Measurements from ENCODE around the gene NPAS1. TPM values are rescaled to one million over a fixed set of nuclear protein-coding genes. Genes with fewer than 3 reads are reported as not detected.

Gene NPAS1
- polyA plus RNA-seq, 1 donor from 2014 or later, result not detected

DNA sequence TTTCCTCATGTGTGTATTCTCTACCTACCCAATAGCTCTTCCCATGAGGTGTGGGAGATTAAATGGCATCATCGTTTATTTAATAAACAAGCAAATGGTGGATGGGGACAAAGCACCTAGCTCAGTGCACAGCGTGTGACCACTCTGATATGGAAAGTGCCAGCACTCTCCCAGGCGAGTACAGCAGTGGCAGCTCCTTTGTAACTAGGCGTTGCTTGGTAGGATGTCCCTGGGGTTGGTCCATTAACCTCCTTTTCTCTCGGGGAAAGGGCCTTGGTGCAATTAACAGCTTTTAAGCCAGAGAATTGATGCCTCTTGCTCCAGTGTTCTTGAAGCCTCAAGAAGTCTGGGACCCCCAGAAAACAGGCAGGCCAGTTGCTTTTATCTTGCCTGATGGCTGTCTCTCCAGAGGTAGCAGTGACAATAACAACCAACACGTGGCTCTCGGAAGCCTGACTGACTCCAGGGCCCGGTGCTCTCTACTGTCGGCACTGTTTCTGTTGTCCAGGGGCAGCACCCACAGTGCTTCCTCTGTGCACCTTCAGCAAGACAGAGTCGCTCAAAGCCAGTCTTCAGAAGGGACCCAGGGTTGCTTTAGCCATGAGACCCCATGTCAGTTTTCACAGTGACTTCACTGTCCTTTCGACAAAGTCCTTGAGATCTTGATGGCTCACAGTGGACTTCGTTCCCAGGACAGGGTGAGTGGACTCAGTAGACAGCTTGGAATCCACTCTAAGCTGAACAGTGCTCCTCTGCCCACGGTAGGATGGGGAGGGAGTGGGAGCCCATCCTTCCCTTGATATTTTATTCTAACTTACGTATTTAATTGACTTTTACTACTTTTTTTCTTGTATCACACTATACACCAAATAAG is 33.9 kb upstream of the NPAS1 start:
- no peaks in the 10 kb centered on the region for H3K27me3 ChIP-seq (ENCODE audit: insufficient read depth, low read depth, low read length)
- H3K36me3 ChIP-seq (ENCODE audit: insufficient read depth, low read length), result no peaks in the 10 kb centered on the region
- H3F3A ChIP-seq (ENCODE audit: insufficient read depth, low read length, poor library complexity, severe bottlenecking), result no peaks in the 10 kb centered on the region
- H3K4me3 ChIP-seq (ENCODE audit: low read length), result no peak overlapping the region
- H3K27ac ChIP-seq (ENCODE audit: low read length), result peak overlapping the region; percentile 30
- peaks cover 9% of the 10 kb centered on the region for H3K79me2 ChIP-seq (replicated peaks; ENCODE audit: insufficient read depth, low read length)
- H3K4me2 ChIP-seq (ENCODE audit: low read length), result no peak overlapping the region
- H3K9me3 ChIP-seq (ENCODE audit: low read length), result no peaks in the 10 kb centered on the region
- TF ChIP-seq POLR2AphosphoS5 (IDR thresholded peaks at IDR 0.05) (no peak), EP300 (conservative IDR thresholded peaks at IDR 0.05; ENCODE audit: poor library complexity, severe bottlenecking) (no peak), SMC3 (conservative IDR thresholded peaks at IDR 0.05; ENCODE audit: poor library complexity) (no peak), EZH2 (IDR thresholded peaks at IDR 0.05; ENCODE audit: borderline replicate concordance, insufficient read depth, low read length, poor library complexity, severe bottlenecking) (no peak), RAD21 (conservative IDR thresholded peaks at IDR 0.05) (no peak), MXI1 (conservative IDR thresholded peaks at IDR 0.05; ENCODE audit: poor library complexity, severe bottlenecking) (no peak), TAF1 (IDR thresholded peaks at IDR 0.05; ENCODE audit: low read depth) (no peak)
- TF ChIP-seq, protein P1, sequence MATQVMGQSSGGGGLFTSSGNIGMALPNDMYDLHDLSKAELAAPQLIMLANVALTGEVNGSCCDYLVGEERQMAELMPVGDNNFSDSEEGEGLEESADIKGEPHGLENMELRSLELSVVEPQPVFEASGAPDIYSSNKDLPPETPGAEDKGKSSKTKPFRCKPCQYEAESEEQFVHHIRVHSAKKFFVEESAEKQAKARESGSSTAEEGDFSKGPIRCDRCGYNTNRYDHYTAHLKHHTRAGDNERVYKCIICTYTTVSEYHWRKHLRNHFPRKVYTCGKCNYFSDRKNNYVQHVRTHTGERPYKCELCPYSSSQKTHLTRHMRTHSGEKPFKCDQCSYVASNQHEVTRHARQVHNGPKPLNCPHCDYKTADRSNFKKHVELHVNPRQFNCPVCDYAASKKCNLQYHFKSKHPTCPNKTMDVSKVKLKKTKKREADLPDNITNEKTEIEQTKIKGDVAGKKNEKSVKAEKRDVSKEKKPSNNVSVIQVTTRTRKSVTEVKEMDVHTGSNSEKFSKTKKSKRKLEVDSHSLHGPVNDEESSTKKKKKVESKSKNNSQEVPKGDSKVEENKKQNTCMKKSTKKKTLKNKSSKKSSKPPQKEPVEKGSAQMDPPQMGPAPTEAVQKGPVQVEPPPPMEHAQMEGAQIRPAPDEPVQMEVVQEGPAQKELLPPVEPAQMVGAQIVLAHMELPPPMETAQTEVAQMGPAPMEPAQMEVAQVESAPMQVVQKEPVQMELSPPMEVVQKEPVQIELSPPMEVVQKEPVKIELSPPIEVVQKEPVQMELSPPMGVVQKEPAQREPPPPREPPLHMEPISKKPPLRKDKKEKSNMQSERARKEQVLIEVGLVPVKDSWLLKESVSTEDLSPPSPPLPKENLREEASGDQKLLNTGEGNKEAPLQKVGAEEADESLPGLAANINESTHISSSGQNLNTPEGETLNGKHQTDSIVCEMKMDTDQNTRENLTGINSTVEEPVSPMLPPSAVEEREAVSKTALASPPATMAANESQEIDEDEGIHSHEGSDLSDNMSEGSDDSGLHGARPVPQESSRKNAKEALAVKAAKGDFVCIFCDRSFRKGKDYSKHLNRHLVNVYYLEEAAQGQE (IDR thresholded peaks at IDR 0.05; ENCODE audit: borderline replicate concordance), result no peak
- TF ChIP-seq, protein P2, sequence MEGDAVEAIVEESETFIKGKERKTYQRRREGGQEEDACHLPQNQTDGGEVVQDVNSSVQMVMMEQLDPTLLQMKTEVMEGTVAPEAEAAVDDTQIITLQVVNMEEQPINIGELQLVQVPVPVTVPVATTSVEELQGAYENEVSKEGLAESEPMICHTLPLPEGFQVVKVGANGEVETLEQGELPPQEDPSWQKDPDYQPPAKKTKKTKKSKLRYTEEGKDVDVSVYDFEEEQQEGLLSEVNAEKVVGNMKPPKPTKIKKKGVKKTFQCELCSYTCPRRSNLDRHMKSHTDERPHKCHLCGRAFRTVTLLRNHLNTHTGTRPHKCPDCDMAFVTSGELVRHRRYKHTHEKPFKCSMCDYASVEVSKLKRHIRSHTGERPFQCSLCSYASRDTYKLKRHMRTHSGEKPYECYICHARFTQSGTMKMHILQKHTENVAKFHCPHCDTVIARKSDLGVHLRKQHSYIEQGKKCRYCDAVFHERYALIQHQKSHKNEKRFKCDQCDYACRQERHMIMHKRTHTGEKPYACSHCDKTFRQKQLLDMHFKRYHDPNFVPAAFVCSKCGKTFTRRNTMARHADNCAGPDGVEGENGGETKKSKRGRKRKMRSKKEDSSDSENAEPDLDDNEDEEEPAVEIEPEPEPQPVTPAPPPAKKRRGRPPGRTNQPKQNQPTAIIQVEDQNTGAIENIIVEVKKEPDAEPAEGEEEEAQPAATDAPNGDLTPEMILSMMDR (IDR thresholded peaks at IDR 0.05; ENCODE audit: poor library complexity, severe bottlenecking), result no peak
- no peaks in the 10 kb centered on the region for H4K20me1 ChIP-seq (ENCODE audit: insufficient read depth)
- H3K9me2 ChIP-seq (ENCODE audit: insufficient read depth, low read length), result no peaks in the 10 kb centered on the region
- H3K9ac ChIP-seq (ENCODE audit: low read length), result no peak overlapping the region
- no peak overlapping the region for H2AFZ ChIP-seq (ENCODE audit: low read depth, low read length)

DNA sequence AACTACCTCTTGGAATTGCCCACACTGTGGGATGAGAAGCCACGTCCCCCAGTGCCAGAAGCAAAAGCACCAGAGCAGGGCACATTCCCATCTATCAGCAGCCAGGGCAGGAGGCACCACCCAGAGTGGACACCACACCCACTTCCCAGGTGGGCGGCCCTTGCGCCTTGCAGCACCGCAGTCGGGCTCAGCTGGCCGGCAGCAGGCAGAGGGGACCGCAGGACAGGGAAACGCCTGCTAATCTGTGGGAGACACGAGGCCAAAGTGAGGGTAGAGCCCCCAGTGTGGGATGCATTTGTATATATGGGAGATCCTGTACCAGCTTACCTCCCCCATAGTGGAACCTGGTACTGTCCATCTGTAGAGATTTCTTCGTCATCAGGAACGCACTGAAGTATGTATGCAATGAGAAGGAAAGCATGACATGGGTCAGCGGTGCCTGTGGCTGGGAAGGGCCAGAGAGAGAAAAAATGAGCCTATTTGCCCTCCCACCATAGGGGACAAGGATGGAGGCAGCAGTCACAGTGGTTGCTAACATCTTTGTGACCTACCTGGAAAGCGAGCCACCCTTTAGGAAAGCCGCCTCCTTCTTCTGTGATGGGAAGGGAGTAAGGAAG is 30.9 kb upstream of the NPAS1 start:
- no peak overlapping the region for H2AFZ ChIP-seq (ENCODE audit: low read depth, low read length)
- no peaks in the 10 kb centered on the region for H4K20me1 ChIP-seq (ENCODE audit: insufficient read depth)
- no peaks in the 10 kb centered on the region for H3K9me3 ChIP-seq (ENCODE audit: low read length)
- H3K27ac ChIP-seq (ENCODE audit: low read length), result no peak overlapping the region
- H3K4me2 ChIP-seq (ENCODE audit: low read length), result no peak overlapping the region
- no peaks in the 10 kb centered on the region for H3K9me2 ChIP-seq (ENCODE audit: insufficient read depth, low read length)
- H3K4me3 ChIP-seq (ENCODE audit: low read length), result no peak overlapping the region
- TF ChIP-seq EZH2 (IDR thresholded peaks at IDR 0.05; ENCODE audit: borderline replicate concordance, insufficient read depth, low read length, poor library complexity, severe bottlenecking) (no peak), MXI1 (conservative IDR thresholded peaks at IDR 0.05; ENCODE audit: poor library complexity, severe bottlenecking) (no peak), RAD21 (conservative IDR thresholded peaks at IDR 0.05) (no peak), TAF1 (IDR thresholded peaks at IDR 0.05; ENCODE audit: low read depth) (no peak), POLR2AphosphoS5 (IDR thresholded peaks at IDR 0.05) (no peak)
- H3K79me2 ChIP-seq (replicated peaks; ENCODE audit: insufficient read depth, low read length), result peaks cover 9% of the 10 kb centered on the region
- H3K27me3 ChIP-seq (ENCODE audit: insufficient read depth, low read depth, low read length), result no peaks in the 10 kb centered on the region
- H3F3A ChIP-seq (ENCODE audit: insufficient read depth, low read length, poor library complexity, severe bottlenecking), result no peaks in the 10 kb centered on the region
- peaks cover 3% of the 10 kb centered on the region for H3K36me3 ChIP-seq (ENCODE audit: insufficient read depth, low read length)
- H3K9ac ChIP-seq (ENCODE audit: low read length), result no peak overlapping the region

Data from neural cell (in vitro differentiated cells).